Small intestine (tissue), 7 donors: ENCODE measurements around the gene CFAP97D2. TPM values are rescaled to one million over a fixed set of nuclear protein-coding genes. Genes with fewer than 3 reads are reported as not detected.

ENCODE experiments used
- DNase-seq, 2 donors: peaks; one replicate each; pipeline versions ENCODE4 v3.0.0 to v3.0.0-alpha.2; 2013
- FAIRE-seq: peaks from 2 replicates; lab custom pipeline; 2012; peaks lifted over from hg19 to GRCh38; lab: Jason Lieb, UNC
- H3K27ac ChIP-seq, 3 donors: one replicate each; pipeline ENCODE4 v1.5.1; 2013; ENCODE audit warnings: low read length in 2 of 3, mild to moderate bottlenecking in 2 of 3, control low read depth in 1 of 3, inconsistent platforms in 1 of 3, low read depth in 1 of 3, moderate library complexity in 1 of 3
- H3K27me3 ChIP-seq, 3 donors: one replicate each; pipeline ENCODE4 v1.6.1; 2013; ENCODE audit warnings: low read length in 3 of 3, inconsistent platforms in 1 of 3; ENCODE audit not compliant: control insufficient read depth in 3 of 3, insufficient read depth in 3 of 3
- H3K36me3 ChIP-seq, 3 donors: one replicate each; pipeline ENCODE4 v1.6.1; 2013; ENCODE audit warnings: low read length in 3 of 3, inconsistent platforms in 1 of 3, low read depth in 1 of 3, mild to moderate bottlenecking in 1 of 3, moderate library complexity in 1 of 3; ENCODE audit not compliant: control insufficient read depth in 3 of 3, insufficient read depth in 2 of 3
- H3K4me1 ChIP-seq, 3 donors: one replicate each; pipeline ENCODE4 v1.6.1; 2013; ENCODE audit warnings: low read length in 2 of 3, inconsistent platforms in 1 of 3, low read depth in 1 of 3, mild to moderate bottlenecking in 1 of 3, moderate library complexity in 1 of 3; ENCODE audit not compliant: control insufficient read depth in 3 of 3, insufficient read depth in 2 of 3
- H3K4me3 ChIP-seq, 3 donors: one replicate each; pipeline ENCODE4 v1.5.1; 2013; ENCODE audit warnings: low read length in 3 of 3, control low read depth in 1 of 3, inconsistent platforms in 1 of 3, low read depth in 1 of 3, mild to moderate bottlenecking in 1 of 3, moderate library complexity in 1 of 3
- H3K9me3 ChIP-seq, 2 donors: one replicate each; pipeline ENCODE4 v1.6.1; 2013; ENCODE audit warnings: low read depth in 1 of 2, low read length in 1 of 2; ENCODE audit not compliant: control insufficient read depth in 2 of 2, insufficient read depth in 1 of 2
- WGBS, 3 donors: extraction: QIAGEN DNeasy Blood & Tissue Kit; methylation state at CpG; one replicate each; pipeline ENCODE4 v1.1.7; 2013; 5-methylcytosine and 5-hydroxymethylcytosine counted together
- polyA plus RNA-seq, 4 donors: library from polyadenylated mRNA; stranded (reverse) in 3 of 4; unstranded in 1 of 4; fragments of 200-250 nt in 3 of 4; fragments of 120-200 nt in 1 of 4; gene quantifications; one replicate each; pipeline versions ENCODE4 v1.2.1 to v1.2.3, GENCODE V29; 2013
- donor health status: healthy with polysubstance abuse.
- donor health status: control.
- donor health status: control.
- donor health status: Bipolar disorder and iron deficiency.
- donor health status: healthy.

The CFAP97D2 gene
- polyA plus RNA-seq, 4 donors: not detected

DNA sequence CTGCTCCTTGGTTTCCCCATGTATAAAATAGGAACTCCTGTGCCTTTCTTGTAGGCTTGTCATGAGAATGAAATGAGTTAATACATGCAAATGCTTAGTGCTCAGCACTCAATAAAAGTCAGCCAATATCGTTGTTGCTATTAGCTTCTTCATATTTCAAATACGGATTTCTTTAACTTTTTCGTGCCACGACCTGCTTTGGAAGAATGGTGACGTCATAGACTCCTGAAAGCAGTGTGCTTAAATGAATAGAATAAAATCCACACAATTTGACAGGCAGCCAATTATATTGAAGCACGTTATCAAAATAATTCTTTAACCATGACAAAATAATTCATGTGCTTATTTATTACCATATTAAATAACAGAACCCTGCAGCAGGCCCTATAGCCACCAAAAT is 29.1 kb downstream of the CFAP97D2 start:
- H3K4me1 ChIP-seq: no peaks in the 10 kb centered on the region
- WGBS, 3 donors: 79 to 84% (median 81%) methylated on average over 6 of the region's 6 CpGs
- H3K9me3 ChIP-seq: peaks cover 0 to 11% of the 10 kb centered on the region in 2 donors
- no peak for DNase-seq
- peaks cover 0 to 7% (median 0%) of the 10 kb centered on the region in 3 donors for H3K27me3 ChIP-seq
- no peak overlapping the region for H3K4me3 ChIP-seq
- H3K36me3 ChIP-seq: no peaks in the 10 kb centered on the region
- no peak for FAIRE-seq
- H3K27ac ChIP-seq: no peak overlapping the region

DNA sequence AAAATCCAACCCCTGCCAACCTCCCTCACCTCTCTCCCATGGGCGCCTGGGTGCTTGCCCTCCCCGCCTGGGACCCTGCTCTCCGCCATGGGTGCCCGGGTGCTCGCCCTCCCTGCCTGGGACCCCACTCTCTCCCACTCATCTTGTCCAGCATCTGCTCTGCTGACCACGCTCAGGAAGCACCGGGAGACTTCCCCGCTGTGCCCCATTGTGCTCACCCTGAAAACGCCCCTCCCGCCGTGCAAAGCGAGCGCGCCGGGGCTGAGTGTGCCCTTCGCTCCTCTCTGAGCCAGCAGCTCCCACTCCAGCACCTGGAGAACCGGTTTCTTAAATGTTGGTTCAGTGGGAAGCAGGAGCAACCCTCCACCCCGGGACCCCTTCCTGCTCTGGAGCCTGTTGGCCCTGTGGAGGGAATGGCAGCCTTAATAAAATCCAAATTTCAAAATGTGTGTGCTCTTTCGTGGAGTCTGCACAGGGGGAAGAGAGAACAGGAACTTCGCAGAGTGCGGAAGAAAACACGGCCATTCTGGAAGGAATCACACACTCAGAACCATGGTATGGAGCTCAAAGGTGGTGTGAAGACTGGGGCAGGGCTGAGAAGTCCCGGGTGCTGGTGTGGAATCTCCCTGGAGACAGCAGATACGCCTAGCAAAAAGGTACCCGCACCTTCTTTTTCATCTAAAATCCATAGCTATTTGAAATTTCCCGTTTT is 32.5 kb downstream of the CFAP97D2 start:
- WGBS, 3 donors: 57 to 73% (median 57%) methylated on average over 26 of the region's 26 CpGs
- Histone ChIP-seq H3K4me3 (no peak overlapping the region), H3K27ac (no peak overlapping the region), H3K36me3 (no peaks in the 10 kb centered on the region), H3K9me3 (peaks cover 0 to 9% of the 10 kb centered on the region in 2 donors), H3K4me1 (no peaks in the 10 kb centered on the region), H3K27me3 (peaks cover 0 to 7% (median 0%) of the 10 kb centered on the region in 3 donors)
- DNase-seq: no peak
- FAIRE-seq: no peak

DNA sequence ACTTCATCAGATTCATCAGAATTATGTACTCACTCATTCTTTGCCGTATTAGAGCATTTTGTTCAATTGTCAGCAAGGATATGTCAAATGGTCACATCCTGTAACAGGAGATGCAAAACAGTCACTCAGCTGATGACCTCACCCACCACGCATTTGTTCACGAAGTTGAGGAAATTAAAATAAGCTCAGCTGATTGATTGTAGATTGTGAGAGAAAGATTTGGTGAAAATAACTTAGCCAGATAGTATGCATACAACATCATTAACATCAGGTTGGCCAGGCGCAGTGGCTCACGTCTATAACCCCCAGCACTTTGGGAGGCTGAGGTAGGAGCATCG is 33.1 kb downstream of the CFAP97D2 start:
- no peak for DNase-seq
- no peak for FAIRE-seq
- 71 to 77% (median 72%) methylated on average over 6 of the region's 6 CpGs for WGBS, 3 donors

DNA sequence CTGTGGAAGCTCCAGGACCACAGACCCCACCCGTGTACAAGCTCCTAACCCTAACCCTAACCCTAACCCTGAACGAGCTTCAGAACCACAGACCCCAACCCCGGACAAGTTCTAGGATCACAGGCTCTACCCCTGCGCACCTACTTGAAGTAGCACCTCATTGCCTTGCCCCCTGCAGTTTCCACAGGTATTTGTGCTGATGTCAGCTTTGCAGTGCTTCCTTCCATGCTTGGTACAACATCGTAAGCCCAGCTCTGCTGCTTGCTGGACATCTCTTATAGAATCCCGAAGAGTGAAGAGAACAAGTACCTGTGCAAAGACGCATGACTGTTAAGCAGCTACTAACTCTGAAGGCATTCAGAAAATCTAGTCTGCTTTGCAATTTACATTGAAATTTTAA is 34.9 kb downstream of the CFAP97D2 start:
- 78 to 85% (median 82%) methylated on average over 7 of the region's 7 CpGs for WGBS, 3 donors
- H3K9me3 ChIP-seq: no peaks in the 10 kb centered on the region
- H3K4me1 ChIP-seq: no peaks in the 10 kb centered on the region
- H3K27ac ChIP-seq: no peak overlapping the region
- H3K36me3 ChIP-seq: no peaks in the 10 kb centered on the region
- H3K4me3 ChIP-seq: no peak overlapping the region
- H3K27me3 ChIP-seq: peaks cover 0 to 7% (median 0%) of the 10 kb centered on the region in 3 donors
- FAIRE-seq (no peak), DNase-seq (no peak)

More for the DNA sequence above, 33.1 kb downstream of the CFAP97D2 start:
- no peaks in the 10 kb centered on the region for H3K4me1 ChIP-seq
- H3K36me3 ChIP-seq: no peaks in the 10 kb centered on the region
- H3K27ac ChIP-seq: no peak overlapping the region
- no peak overlapping the region for H3K4me3 ChIP-seq
- peaks cover 0 to 4% of the 10 kb centered on the region in 2 donors for H3K9me3 ChIP-seq
- peaks cover 0 to 7% (median 0%) of the 10 kb centered on the region in 3 donors for H3K27me3 ChIP-seq

DNA sequence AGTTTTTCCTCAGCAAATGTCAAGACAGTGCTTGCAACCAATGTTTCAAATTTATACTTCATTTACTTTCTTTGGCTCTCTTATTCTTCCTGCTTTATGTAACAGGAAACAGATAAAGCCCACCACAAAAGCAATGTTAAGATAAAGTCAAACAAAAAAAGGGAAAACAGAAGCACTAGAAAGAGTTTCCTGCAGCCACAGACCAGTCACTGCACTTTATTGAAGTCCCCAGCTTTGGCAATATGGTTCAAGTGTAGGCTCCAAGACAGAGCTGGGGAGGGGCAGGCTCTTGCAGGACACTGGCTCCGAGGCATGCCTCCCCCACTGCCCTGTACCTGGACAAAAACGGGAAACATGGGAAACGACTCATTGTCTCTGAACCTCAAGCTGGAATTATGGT is 40.3 kb downstream of the CFAP97D2 start:
- WGBS, 3 donors: 49 to 69% (median 53%) methylated on average over 3 of the region's 3 CpGs
- peaks cover 0 to 2% (median 0%) of the 10 kb centered on the region in 3 donors for H3K4me1 ChIP-seq
- no peak overlapping the region for H3K27ac ChIP-seq
- H3K36me3 ChIP-seq: no peaks in the 10 kb centered on the region
- no peak for FAIRE-seq
- DNase-seq: no peak
- no peak overlapping the region for H3K4me3 ChIP-seq
- no peaks in the 10 kb centered on the region for H3K27me3 ChIP-seq
- no peaks in the 10 kb centered on the region for H3K9me3 ChIP-seq

DNA sequence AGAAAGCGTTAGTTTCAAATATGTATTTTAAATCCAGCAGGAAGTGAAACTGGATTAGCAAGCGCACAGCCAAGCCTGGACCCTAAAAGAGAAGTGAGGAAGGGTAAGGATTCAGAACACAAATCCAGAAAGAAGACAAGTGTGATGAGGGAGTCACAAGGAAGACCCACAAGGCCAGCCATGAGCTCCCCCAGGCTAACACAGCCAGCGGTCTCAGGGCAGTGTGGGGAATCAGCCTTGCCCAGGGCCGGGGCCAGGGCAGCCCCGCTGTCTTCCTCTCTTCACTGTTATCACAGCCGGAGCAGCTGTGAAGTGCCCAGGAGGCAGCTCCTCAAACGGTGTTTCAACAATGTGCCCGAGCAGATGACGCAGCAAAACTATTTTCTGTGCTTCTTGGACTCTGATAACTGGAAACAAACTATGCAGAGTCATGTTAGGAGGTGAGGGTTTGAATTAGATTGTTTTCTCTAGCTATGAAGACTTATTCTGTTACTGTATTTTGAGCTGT is 43.5 kb downstream of the CFAP97D2 start:
- FAIRE-seq: no peak
- Histone ChIP-seq H3K27me3 (no peaks in the 10 kb centered on the region), H3K4me1 (peaks cover 0 to 2% (median 0%) of the 10 kb centered on the region in 3 donors), H3K27ac (peak overlapping the region in 1 of 3 donors; percentile 41), H3K36me3 (no peaks in the 10 kb centered on the region), H3K4me3 (no peak overlapping the region), H3K9me3 (no peaks in the 10 kb centered on the region)
- DNase-seq: peak; percentile 43 to 65
- WGBS, 3 donors: 15 to 47% (median 32%) methylated on average over 9 of the region's 9 CpGs

DNA sequence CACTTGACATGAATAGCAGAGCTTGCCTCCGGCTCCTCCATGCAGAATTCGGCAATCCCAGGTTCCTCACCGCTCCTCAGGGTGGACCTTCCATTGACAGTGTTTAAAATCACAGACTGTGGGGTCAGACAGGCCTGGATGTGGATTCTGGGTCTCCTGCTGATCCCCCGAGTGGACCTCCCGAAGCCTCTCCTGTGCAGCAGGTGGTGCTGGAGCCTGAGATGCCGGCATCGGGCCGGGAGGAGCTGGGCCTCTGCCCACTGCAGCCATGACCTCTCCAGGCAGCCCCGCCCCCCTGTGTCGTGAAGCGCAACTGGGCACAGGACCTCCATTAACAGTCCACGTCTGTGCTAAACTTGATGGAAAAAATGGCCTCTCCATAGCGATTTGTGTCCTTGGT is 45.1 kb downstream of the CFAP97D2 start:
- H3K9me3 ChIP-seq: no peaks in the 10 kb centered on the region
- H3K27ac ChIP-seq: no peak overlapping the region
- FAIRE-seq (no peak), DNase-seq (no peak)
- H3K4me3 ChIP-seq: no peak overlapping the region
- H3K4me1 ChIP-seq: peaks cover 0 to 4% (median 0%) of the 10 kb centered on the region in 3 donors
- no peaks in the 10 kb centered on the region for H3K36me3 ChIP-seq
- no peaks in the 10 kb centered on the region for H3K27me3 ChIP-seq
- 88 to 93% (median 92%) methylated on average over 13 of the region's 13 CpGs for WGBS, 3 donors

DNA sequence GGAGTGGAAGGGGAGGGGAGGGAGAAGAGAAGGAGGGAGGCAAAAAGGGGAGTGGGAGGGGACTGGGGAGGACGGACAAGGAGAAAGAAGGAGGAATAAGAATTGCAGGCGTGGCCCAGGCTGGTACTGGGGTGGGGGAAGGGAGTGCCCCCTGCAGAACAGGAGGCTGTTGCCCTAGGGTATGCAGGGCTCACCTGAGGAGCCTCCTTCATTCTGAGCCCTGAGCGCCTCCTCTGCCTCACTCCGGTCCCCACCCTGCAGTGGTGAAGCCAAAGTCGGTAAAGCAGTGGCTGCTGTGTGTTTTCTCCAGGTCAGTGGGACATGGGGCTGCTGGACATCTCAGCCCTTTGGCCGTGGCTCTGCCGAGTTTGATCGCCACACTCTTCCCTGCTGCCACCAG is 46.6 kb downstream of the CFAP97D2 start:
- Histone ChIP-seq H3K9me3 (no peaks in the 10 kb centered on the region), H3K27ac (no peak overlapping the region), H3K4me3 (no peak overlapping the region), H3K4me1 (peaks cover 0 to 16% (median 0%) of the 10 kb centered on the region in 3 donors), H3K36me3 (no peaks in the 10 kb centered on the region), H3K27me3 (no peaks in the 10 kb centered on the region)
- WGBS, 3 donors: 65 to 81% (median 80%) methylated on average over 7 to 8 of the region's 8 CpGs
- no peak for DNase-seq
- no peak for FAIRE-seq
